Measurements from ENCODE around the gene THOC2. TPM values are rescaled to one million over a fixed set of nuclear protein-coding genes. Genes with fewer than 3 reads are reported as not detected.

THOC2 gene
- total and polyA plus RNA-seq, 9 of the 15 experiments (the other 6 are each of a cell fraction or from before 2014, with no cell fraction given), result 131 to 234 (median 192) TPM

- Histone ChIP-seq H3K79me2 (ENCODE audit: control insufficient read depth, insufficient read depth, low read length) (peaks cover 96% of the 10 kb centered on the region), H3K36me3 (ENCODE audit: control insufficient read depth, insufficient read depth, low read length) (peaks cover 18% of the 10 kb centered on the region; the same call in 1 of the 3 replicates), H3K9ac (ENCODE audit: insufficient read depth in 1 of 2, low read depth in 2 of 2, low read length in 2 of 2) (no peak overlapping the region), H3K4me3 (no peak overlapping the region), H4K20me1 (replicated peaks; ENCODE audit: control insufficient read depth, insufficient read depth, low read length) (peaks cover 4% of the 10 kb centered on the region), H3K27me3 (ENCODE audit: control insufficient read depth in 2 of 2, insufficient read depth in 2 of 2, low read length in 2 of 2) (no peaks in the 10 kb centered on the region), H3K27ac (ENCODE audit: extremely low read depth, low read depth, low read length) (no peak overlapping the region), H3K9me3 (replicated peaks; ENCODE audit: control insufficient read depth, insufficient read depth, low read depth, low read length) (no peaks in the 10 kb centered on the region), H3K9me1 (ENCODE audit: control insufficient read depth, insufficient read depth, low read length) (no peaks in the 10 kb centered on the region), H3K4me1 (replicated peaks in 1 of 2; ENCODE audit: control insufficient read depth in 2 of 2, insufficient read depth in 2 of 2, low read length in 2 of 2) (peaks cover 3 to 10% of the 10 kb centered on the region in 2 experiments; a peak in 4 of 5 replicates), H3K4me2 (ENCODE audit: insufficient read depth, low read length) (no peak overlapping the region), H2AFZ (ENCODE audit: low read depth, low read length) (no peak overlapping the region)
- ATAC-seq (no peak), FAIRE-seq (no peak), DNase-seq (ENCODE audit: extremely low read depth in 1 of 4, low spot score in 3 of 4) (no peak)
- in situ Hi-C loops (cut with MboI), result no loop called here
- ChIA-PET POLR2A (interaction anchor here (1.0 kb wide), 1 partner anchor 17 kb away, joined by 3 read pairs; no protein-coding TSS in a partner anchor), CTCF (ENCODE audit: low intra/inter-chr PET ratio) (no interaction called here)
- no peak for TF ChIP-seq RBM17 (IDR thresholded peaks at IDR 0.05; ENCODE audit: borderline replicate concordance, low read depth, low read length)
- no peak for TF ChIP-seq TAF9B (IDR thresholded peaks at IDR 0.05; ENCODE audit: partially characterized antibody)
- no peak for TF ChIP-seq HMGXB4 (CRISPR knock-in tag; IDR thresholded peaks at IDR 0.05)
- TF ChIP-seq PRDM10 (IDR thresholded peaks at IDR 0.05; ENCODE audit: partially characterized antibody), result no peak
- no peak for TF ChIP-seq ZKSCAN1 (IDR thresholded peaks at IDR 0.05; ENCODE audit: low read depth, low read length)
- TF ChIP-seq CTBP1 (IDR thresholded peaks at IDR 0.05; ENCODE audit: borderline replicate concordance), result no peak
- no peak for TF ChIP-seq ZNF785 (CRISPR knock-in tag; IDR thresholded peaks at IDR 0.05)
- TF ChIP-seq NR2F6 (CRISPR knock-in tag; IDR thresholded peaks at IDR 0.05), result no peak
- no peak for TF ChIP-seq SNAPC5 (CRISPR knock-in tag; IDR thresholded peaks at IDR 0.05)
- TF ChIP-seq TFE3 (CRISPR knock-in tag; IDR thresholded peaks at IDR 0.05), result no peak
- TF ChIP-seq SMAD4 (CRISPR knock-in tag; conservative IDR thresholded peaks at IDR 0.05), result no peak
- no peak for TF ChIP-seq NR4A1 (CRISPR knock-in tag; IDR thresholded peaks at IDR 0.05)
- no peak for TF ChIP-seq NR4A1 (tag; IDR thresholded peaks at IDR 0.05)
- no TSS peak for BruUV-seq (replicated peaks)
- intact Hi-C loops (cut with micrococcal nuclease), result no loop called here
Measured at GRCh38 chrX:123713841-123714240, 19.0 kb downstream of the THOC2 start.
